H9 (cell line): ENCODE data around the gene ZNF418. TPM values are rescaled to one million over a fixed set of nuclear protein-coding genes. Genes with fewer than 3 reads are reported as not detected.

Source experiments
- DNase-seq: peaks from one replicate; pipeline ENCODE4 v3.0.0-alpha.2; 2017
- H2AFZ ChIP-seq: one replicate; pipeline ENCODE4 v1.6.1; 2013; ENCODE audit warnings: mild to moderate bottlenecking, low read length, control low read depth, moderate library complexity
- H2AK5ac ChIP-seq: 2 replicates; pipeline ENCODE4 v1.6.1; 2013; ENCODE audit warnings: low read length, control low read depth, mixed read lengths; ENCODE audit not compliant: insufficient read length
- H2BK120ac ChIP-seq: one replicate; pipeline ENCODE4 v1.6.1; 2013; ENCODE audit warnings: low read depth, mild to moderate bottlenecking, low read length, control low read depth, inconsistent platforms; ENCODE audit not compliant: poor library complexity, severe bottlenecking
- H2BK12ac ChIP-seq: 2 replicates; pipeline ENCODE4 v1.6.1; 2013; ENCODE audit warnings: low read length, control low read depth, mixed read lengths, low read depth; ENCODE audit not compliant: insufficient read length
- H2BK15ac ChIP-seq: 2 replicates; pipeline ENCODE4 v1.6.1; 2013; ENCODE audit warnings: low read depth, low read length, control low read depth
- H2BK20ac ChIP-seq: one replicate; pipeline ENCODE4 v1.6.1; 2013; ENCODE audit warnings: low read depth, mild to moderate bottlenecking, low read length, control low read depth, inconsistent platforms; ENCODE audit not compliant: poor library complexity, severe bottlenecking
- H2BK5ac ChIP-seq: 2 replicates; pipeline ENCODE4 v1.6.1; 2013; ENCODE audit warnings: low read length, control low read depth, mixed read lengths; ENCODE audit not compliant: insufficient read length
- H3K14ac ChIP-seq: 2 replicates; pipeline ENCODE4 v1.6.1; 2013; ENCODE audit warnings: low read length, control low read depth; ENCODE audit not compliant: insufficient read depth
- H3K18ac ChIP-seq: 2 replicates; pipeline ENCODE4 v1.6.1; 2013; ENCODE audit warnings: low read depth, mild to moderate bottlenecking, mixed read lengths, low read length, control low read depth; ENCODE audit not compliant: insufficient read length
- H3K23ac ChIP-seq: 2 replicates; pipeline ENCODE4 v1.6.1; 2013; ENCODE audit warnings: low read length, control low read depth, mixed read lengths, low read depth; ENCODE audit not compliant: insufficient read length
- H3K23me2 ChIP-seq: 2 replicates; pipeline ENCODE4 v1.6.1; 2013; ENCODE audit warnings: low read depth, mild to moderate bottlenecking, mixed read lengths, low read length, control low read depth; ENCODE audit not compliant: insufficient read length, poor library complexity, severe bottlenecking
- H3K27ac ChIP-seq: 2 replicates; pipeline ENCODE4 v1.5.1; 2013; ENCODE audit warnings: low read length, control low read depth, mixed read lengths, low read depth; ENCODE audit not compliant: insufficient read length
- H3K27me3 ChIP-seq: 2 replicates; pipeline ENCODE4 v1.6.1; 2013; ENCODE audit warnings: low read length, control low read depth, inconsistent platforms; ENCODE audit not compliant: insufficient read depth
- H3K4ac ChIP-seq: 2 replicates; pipeline ENCODE4 v1.6.1; 2013; ENCODE audit warnings: low read depth, mild to moderate bottlenecking, control low read depth, inconsistent platforms, low read length, moderate library complexity
- H3K4me1 ChIP-seq: 2 replicates; pipeline ENCODE4 v1.6.1; 2013; ENCODE audit warnings: low read length, control low read depth, inconsistent platforms; ENCODE audit not compliant: insufficient read depth
- H3K4me2 ChIP-seq: 2 replicates; pipeline ENCODE4 v1.6.1; 2013; ENCODE audit warnings: low read length, control low read depth, mixed read lengths; ENCODE audit not compliant: insufficient read length, insufficient read depth
- H3K56ac ChIP-seq: 2 replicates; pipeline ENCODE4 v1.6.1; 2013; ENCODE audit warnings: low read depth, mild to moderate bottlenecking, mixed read lengths, low read length, control low read depth; ENCODE audit not compliant: insufficient read length
- H3K79me1 ChIP-seq: 2 replicates; pipeline ENCODE4 v1.6.1; 2013; ENCODE audit warnings: low read depth, mild to moderate bottlenecking, moderate library complexity, low read length, control low read depth, inconsistent platforms; ENCODE audit not compliant: insufficient read depth, poor library complexity, severe bottlenecking
- H3K79me2 ChIP-seq: 2 replicates; pipeline ENCODE4 v1.6.1; 2013; ENCODE audit warnings: low read length, control low read depth, inconsistent platforms; ENCODE audit not compliant: insufficient read depth
- H3K9ac ChIP-seq: 2 replicates; pipeline ENCODE4 v1.6.1; 2013; ENCODE audit warnings: low read length, control low read depth, mixed read lengths; ENCODE audit not compliant: insufficient read length; ENCODE audit errors: extremely low read depth
- H3K9me3 ChIP-seq: one replicate; pipeline ENCODE4 v1.6.1; 2013; ENCODE audit warnings: low read depth, low read length, inconsistent platforms; ENCODE audit not compliant: control insufficient read depth
- H3T11ph ChIP-seq: one replicate; pipeline ENCODE4 v1.6.1; 2013; ENCODE audit warnings: mild to moderate bottlenecking, low read length, control low read depth, inconsistent platforms
- H4K20me1 ChIP-seq: one replicate; pipeline ENCODE4 v1.6.1; 2013; ENCODE audit not compliant: control insufficient read depth, insufficient read length, insufficient read depth
- H4K5ac ChIP-seq: 2 replicates; pipeline ENCODE4 v1.6.1; 2013; ENCODE audit warnings: low read depth, mild to moderate bottlenecking, mixed read lengths, low read length, control low read depth; ENCODE audit not compliant: insufficient read length
- H4K8ac ChIP-seq: replicated peaks from 2 replicates; pipeline ENCODE4 v1.6.1; 2013; ENCODE audit warnings: low read length, control low read depth, mixed read lengths, low read depth; ENCODE audit not compliant: insufficient read length
- H4K91ac ChIP-seq: 2 replicates; pipeline ENCODE4 v1.6.1; 2013; ENCODE audit warnings: low read depth, mild to moderate bottlenecking, moderate library complexity, mixed read lengths, low read length, control low read depth; ENCODE audit not compliant: insufficient read length
- H3K27ac Mint-ChIP-seq, 3 experiments: 2 replicates in 2 of 3; 3 replicates in 1 of 3; pipeline ENCODE4 v1.8.0; 2020 to 2021; ENCODE audit warnings: mixed read lengths in 3 of 3, mild to moderate bottlenecking in 1 of 3, moderate library complexity in 1 of 3
- H3K27me3 Mint-ChIP-seq: 2 replicates; pipeline ENCODE4 v1.8.0; 2021; ENCODE audit warnings: low read depth, mild to moderate bottlenecking, moderate library complexity, mixed read lengths
- H3K36me3 Mint-ChIP-seq, 3 experiments: 2 replicates in 2 of 3; 3 replicates in 1 of 3; pipeline ENCODE4 v1.8.0; 2020 to 2021; ENCODE audit warnings: low read depth in 3 of 3, mixed read lengths in 3 of 3; ENCODE audit not compliant: insufficient read depth in 1 of 3
- H3K4me1 Mint-ChIP-seq, 2 experiments: 2 replicates each; pipeline ENCODE4 v1.8.0; 2020; ENCODE audit warnings: mixed read lengths in 2 of 2
- H3K4me3 Mint-ChIP-seq, 2 experiments: 2 replicates in 1 of 2; 3 replicates in 1 of 2; pipeline ENCODE4 v1.8.0; 2020 to 2021; ENCODE audit warnings: mild to moderate bottlenecking in 2 of 2, mixed read lengths in 2 of 2, moderate library complexity in 1 of 2
- H3K9me3 Mint-ChIP-seq, 2 experiments: 2 replicates in 1 of 2; 3 replicates in 1 of 2; pipeline ENCODE4 v1.8.0; 2020; ENCODE audit warnings: mild to moderate bottlenecking in 2 of 2, mixed read lengths in 2 of 2, moderate library complexity in 1 of 2
- CTCF ChIP-seq: fragments of 200-600 bp; sonication (generic); conservative IDR thresholded peaks from 3 replicates; pipeline ENCODE4 v1.8.0; 2021; ENCODE audit warnings: antibody characterized with exemption, mild to moderate bottlenecking
- WGBS: extraction: QIAGEN DNeasy Blood & Tissue Kit; methylation state at CpG from one replicate; pipeline ENCODE4 v1.1.7; 2013; ENCODE audit warnings: missing lambda C conversion rate, low lambda C conversion rate, mixed read lengths; ENCODE audit not compliant: insufficient read length; ENCODE audit errors: extremely low coverage; 5-methylcytosine and 5-hydroxymethylcytosine counted together
- total RNA-seq: library from RNA; stranded (reverse); gene quantifications from 2 replicates; pipeline ENCODE4 v1.2.1, GENCODE V29; 2021

ZNF418 gene
- total RNA-seq, 1 experiment from 2014 or later: 26.2 TPM

- Mint-ChIP-seq H3K36me3 (peaks cover 17 to 25% (median 18%) of the 10 kb centered on the region in 3 experiments; a peak in 6 of 7 replicates), H3K4me1 (peaks cover 0 to 3% of the 10 kb centered on the region in 2 experiments; a peak in 2 of 4 replicates), H3K9me3 (no peaks in the 10 kb centered on the region), H3K4me3 (no peak overlapping the region), H3K27me3 (no peaks in the 10 kb centered on the region), H3K27ac (no peak overlapping the region; a peak in 1 of 7 replicates)
- Histone ChIP-seq H3K27me3 (no peaks in the 10 kb centered on the region), H4K8ac (no peak overlapping the region), H2BK120ac (no peak overlapping the region), H3K23ac (no peak overlapping the region), H2AFZ (no peak overlapping the region), H3K79me1 (no peaks in the 10 kb centered on the region), H3K4me2 (no peak overlapping the region), H3K14ac (no peak overlapping the region), H4K20me1 (no peaks in the 10 kb centered on the region), H4K91ac (no peak overlapping the region), H2BK20ac (no peak overlapping the region), H3T11ph (no peak overlapping the region), H3K4ac (no peak overlapping the region), H2BK15ac (no peak overlapping the region), H2BK12ac (no peak overlapping the region), H2AK5ac (no peak overlapping the region), H3K18ac (no peak overlapping the region), H4K5ac (no peak overlapping the region), H3K9me3 (no peaks in the 10 kb centered on the region), H3K79me2 (no peaks in the 10 kb centered on the region), H3K4me1 (no peaks in the 10 kb centered on the region), H2BK5ac (no peak overlapping the region), H3K23me2 (no peaks in the 10 kb centered on the region), H3K56ac (no peak overlapping the region), H3K27ac (no peak overlapping the region), H3K9ac (no peak overlapping the region)
- no peak for DNase-seq
- WGBS: no CpG with 5 or more reads among the region's 7 CpGs
- no peak for TF ChIP-seq CTCF
Observed at GRCh38 chr19:57903618-57904184, 31.5 kb downstream of the ZNF418 start.
